WI38 (cell line): Measurements from ENCODE around the gene MEIS2.

Source experiments
- H3K4me3 ChIP-seq: 2 replicates; pipeline ENCODE4 v1.5.1; 2011; ENCODE audit warnings: low read depth, mild to moderate bottlenecking, control low read depth, low read length
- TF ChIP-seq, protein P1 (sequence below): IDR thresholded peaks from 2 replicates; pipeline ENCODE4 v1.5.1; 2012; ENCODE audit warnings: low read depth, mild to moderate bottlenecking, control low read depth, low read length

MEIS2 gene

DNA sequence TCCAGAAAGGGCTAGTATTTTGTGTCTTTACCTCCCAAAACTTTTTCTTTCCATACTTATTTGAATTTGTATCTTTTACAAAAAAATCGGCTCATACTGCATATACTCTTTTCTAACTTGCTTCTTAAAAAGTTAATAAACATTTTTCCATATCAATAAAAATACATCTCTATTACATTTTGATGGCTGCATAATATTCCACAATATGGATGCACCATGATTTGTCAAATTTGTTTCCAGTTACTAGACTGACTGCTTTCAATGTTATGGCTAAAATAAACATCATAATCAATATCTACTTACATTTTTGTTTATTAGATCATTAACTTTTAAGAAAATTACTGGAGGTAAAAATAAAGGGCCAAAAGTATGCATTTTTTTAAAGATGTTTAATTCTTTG is 121.7 kb downstream of the MEIS2 start:
- TF ChIP-seq, protein P1, sequence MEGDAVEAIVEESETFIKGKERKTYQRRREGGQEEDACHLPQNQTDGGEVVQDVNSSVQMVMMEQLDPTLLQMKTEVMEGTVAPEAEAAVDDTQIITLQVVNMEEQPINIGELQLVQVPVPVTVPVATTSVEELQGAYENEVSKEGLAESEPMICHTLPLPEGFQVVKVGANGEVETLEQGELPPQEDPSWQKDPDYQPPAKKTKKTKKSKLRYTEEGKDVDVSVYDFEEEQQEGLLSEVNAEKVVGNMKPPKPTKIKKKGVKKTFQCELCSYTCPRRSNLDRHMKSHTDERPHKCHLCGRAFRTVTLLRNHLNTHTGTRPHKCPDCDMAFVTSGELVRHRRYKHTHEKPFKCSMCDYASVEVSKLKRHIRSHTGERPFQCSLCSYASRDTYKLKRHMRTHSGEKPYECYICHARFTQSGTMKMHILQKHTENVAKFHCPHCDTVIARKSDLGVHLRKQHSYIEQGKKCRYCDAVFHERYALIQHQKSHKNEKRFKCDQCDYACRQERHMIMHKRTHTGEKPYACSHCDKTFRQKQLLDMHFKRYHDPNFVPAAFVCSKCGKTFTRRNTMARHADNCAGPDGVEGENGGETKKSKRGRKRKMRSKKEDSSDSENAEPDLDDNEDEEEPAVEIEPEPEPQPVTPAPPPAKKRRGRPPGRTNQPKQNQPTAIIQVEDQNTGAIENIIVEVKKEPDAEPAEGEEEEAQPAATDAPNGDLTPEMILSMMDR, result no peak
- H3K4me3 ChIP-seq, result no peak overlapping the region

DNA sequence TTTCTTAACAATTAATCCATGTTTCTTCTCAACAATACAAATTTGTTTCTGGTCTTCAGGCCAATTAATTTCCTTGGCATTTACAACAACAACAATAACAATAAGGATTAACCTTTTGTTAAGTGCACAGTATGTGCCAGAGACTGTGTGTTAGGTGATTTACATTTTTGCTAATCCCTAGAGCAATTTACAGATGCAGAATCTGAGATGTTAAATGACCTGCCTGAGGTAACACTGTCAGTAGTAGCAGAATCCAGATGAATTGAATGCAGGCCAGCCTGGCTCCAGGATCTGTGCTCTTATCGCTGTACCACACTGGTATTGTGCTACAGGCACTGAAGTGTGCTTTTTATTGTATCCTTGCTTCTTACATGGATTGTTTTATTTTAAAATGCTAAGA is 122.2 kb downstream of the MEIS2 start:
- TF ChIP-seq, protein P1, result no peak
- H3K4me3 ChIP-seq, result no peak overlapping the region

DNA sequence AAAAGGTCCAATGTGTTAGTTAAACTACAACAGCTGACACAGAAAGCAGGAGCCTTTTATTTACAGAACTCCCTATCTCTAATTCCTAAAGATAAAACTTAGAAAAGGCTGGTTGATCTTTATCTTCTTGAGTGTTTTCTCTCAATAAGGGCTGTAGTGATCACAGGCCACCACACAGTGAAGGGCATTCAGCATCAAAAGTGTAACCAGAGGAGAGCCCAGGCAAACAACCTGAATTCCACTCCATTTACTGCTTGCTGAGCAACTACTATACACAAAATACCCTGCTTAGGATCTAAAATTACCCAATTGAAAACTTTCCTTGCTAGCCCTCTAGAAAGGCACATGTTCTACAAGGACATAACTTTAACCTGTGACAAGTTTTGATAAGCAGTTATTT is 122.7 kb downstream of the MEIS2 start:
- TF ChIP-seq, protein P1, result no peak
- H3K4me3 ChIP-seq, result no peak overlapping the region

DNA sequence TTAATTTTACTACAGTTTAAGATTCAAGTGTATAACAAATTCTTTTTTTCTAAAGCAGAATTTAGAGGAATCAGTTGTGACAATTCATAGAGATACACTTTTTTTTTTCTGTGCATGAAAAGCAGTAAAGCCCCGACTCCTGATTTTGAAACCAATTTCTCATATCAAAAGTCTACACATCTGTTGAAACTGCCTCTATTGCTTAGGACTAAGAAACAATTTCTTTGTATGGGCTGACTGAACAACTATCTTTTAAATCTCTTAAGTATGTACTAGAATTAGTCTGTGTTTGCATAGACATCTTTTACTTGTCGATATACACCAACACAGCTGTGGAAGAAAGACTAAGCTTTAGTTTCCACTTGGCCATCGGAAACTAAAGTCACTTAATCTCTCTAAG is 127.6 kb downstream of the MEIS2 start:
- TF ChIP-seq, protein P1, result no peak

DNA sequence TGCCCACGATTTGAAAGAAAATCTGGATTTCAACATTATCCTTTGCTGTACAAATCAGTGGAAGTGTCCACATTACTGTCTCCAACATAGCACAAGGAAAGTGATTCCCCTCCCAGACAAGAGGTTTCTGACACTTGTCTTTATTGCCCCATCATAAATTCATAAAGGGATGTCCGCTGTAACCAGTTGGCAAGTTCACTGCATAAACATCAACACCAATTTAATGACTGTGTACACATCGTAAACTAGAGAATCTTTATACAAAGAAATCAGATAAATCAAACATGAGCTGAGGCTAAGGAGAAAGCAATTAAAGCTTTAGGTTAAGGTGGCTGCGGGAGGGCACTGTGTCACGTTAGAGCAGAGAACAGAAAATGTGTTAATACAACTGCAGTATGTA is 129.8 kb downstream of the MEIS2 start:
- TF ChIP-seq, protein P1, result no peak
- H3K4me3 ChIP-seq, result no peak overlapping the region

More for the DNA sequence above, 127.6 kb downstream of the MEIS2 start:
- H3K4me3 ChIP-seq, result no peak overlapping the region

DNA sequence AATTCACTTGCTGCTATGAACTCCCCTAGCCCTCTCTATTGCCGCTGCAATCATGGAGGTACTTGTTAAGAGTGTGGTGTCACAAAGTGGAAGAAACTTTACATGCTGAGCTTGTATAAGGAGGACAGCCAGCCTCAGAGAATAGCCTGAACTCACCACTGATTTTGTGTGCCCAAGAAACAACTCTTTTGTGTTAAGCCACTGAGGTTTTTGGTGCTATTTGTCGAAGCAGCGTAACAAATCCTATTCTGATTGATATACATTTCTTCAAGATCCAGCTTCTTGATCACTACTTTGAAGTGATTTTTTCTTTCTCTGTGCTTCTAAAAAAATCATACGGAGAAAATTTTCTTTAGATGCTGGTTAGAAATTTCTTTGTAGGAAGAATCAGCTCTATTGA is 132.4 kb downstream of the MEIS2 start:
- H3K4me3 ChIP-seq, result no peak overlapping the region
- TF ChIP-seq, protein P1, result no peak

DNA sequence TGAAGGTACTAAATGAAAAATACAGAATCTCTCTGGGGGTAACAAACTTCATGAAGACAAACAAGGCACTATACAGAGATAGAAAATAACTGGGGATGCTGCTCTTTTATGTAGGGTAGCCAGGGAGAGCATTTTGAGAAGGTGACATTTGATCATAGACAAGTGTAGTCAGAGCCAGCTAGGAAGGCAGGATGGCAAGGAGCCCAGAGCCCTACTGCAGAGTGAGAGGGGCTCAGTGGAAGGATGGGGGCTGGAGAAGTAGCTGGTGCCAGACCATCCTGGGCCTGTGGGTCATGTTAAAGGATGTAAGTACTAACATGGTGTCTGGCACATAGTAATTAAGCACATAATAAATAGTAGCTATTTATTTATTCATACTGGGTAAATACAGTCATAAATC is 133.6 kb downstream of the MEIS2 start:
- TF ChIP-seq, protein P1, result no peak
- no peak overlapping the region for H3K4me3 ChIP-seq
